ENCODE data around the gene IPO4. TPM values are rescaled to one million over a fixed set of nuclear protein-coding genes. Genes with fewer than 3 reads are reported as not detected.

IPO4 gene
- total RNA-seq, 2 donors from 2014 or later, result 19.9 to 64.6 TPM

DNA sequence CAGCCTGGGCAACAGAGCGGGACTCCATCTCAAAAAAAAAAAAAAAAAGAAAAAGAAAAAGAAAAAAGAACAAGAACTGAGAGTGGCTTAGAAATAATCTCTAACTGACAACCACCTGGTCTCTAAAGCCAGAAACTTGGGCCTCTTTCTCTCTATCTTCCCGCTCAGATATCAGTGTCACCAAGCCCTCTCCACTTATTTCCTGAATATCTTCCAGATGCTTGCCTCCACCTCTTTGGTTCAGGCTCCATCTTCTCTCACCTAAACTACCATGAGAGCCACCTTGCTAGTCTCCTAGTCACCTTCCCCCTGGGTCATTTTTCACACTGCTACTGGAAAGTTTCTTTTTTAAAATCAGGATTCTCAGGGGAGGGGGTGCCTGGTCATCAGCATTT lies 8.4 kb upstream of the IPO4 start:
- no peaks in the 10 kb centered on the region for H3K27me3 ChIP-seq (replicated peaks; ENCODE audit: insufficient read depth)
- ATAC-seq (ENCODE audit: insufficient number of reproducible peaks, low FRiP score, low read depth) (no peak), DNase-seq (ENCODE audit: low spot score) (no peak)
- H3K4me1 ChIP-seq (ENCODE audit: control insufficient read depth in 1 of 2, low read depth in 2 of 2), result peaks cover 11 to 27% of the 10 kb centered on the region in 2 donors
- H3K4me3 ChIP-seq, result no peak overlapping the region
- TF ChIP-seq, protein P1, sequence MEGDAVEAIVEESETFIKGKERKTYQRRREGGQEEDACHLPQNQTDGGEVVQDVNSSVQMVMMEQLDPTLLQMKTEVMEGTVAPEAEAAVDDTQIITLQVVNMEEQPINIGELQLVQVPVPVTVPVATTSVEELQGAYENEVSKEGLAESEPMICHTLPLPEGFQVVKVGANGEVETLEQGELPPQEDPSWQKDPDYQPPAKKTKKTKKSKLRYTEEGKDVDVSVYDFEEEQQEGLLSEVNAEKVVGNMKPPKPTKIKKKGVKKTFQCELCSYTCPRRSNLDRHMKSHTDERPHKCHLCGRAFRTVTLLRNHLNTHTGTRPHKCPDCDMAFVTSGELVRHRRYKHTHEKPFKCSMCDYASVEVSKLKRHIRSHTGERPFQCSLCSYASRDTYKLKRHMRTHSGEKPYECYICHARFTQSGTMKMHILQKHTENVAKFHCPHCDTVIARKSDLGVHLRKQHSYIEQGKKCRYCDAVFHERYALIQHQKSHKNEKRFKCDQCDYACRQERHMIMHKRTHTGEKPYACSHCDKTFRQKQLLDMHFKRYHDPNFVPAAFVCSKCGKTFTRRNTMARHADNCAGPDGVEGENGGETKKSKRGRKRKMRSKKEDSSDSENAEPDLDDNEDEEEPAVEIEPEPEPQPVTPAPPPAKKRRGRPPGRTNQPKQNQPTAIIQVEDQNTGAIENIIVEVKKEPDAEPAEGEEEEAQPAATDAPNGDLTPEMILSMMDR (IDR thresholded peaks at IDR 0.05), result no peak
- H3K27ac ChIP-seq, result no peak overlapping the region
- H3K9me3 ChIP-seq, result no peaks in the 10 kb centered on the region
- H3K36me3 ChIP-seq, result peaks cover 14% of the 10 kb centered on the region

DNA sequence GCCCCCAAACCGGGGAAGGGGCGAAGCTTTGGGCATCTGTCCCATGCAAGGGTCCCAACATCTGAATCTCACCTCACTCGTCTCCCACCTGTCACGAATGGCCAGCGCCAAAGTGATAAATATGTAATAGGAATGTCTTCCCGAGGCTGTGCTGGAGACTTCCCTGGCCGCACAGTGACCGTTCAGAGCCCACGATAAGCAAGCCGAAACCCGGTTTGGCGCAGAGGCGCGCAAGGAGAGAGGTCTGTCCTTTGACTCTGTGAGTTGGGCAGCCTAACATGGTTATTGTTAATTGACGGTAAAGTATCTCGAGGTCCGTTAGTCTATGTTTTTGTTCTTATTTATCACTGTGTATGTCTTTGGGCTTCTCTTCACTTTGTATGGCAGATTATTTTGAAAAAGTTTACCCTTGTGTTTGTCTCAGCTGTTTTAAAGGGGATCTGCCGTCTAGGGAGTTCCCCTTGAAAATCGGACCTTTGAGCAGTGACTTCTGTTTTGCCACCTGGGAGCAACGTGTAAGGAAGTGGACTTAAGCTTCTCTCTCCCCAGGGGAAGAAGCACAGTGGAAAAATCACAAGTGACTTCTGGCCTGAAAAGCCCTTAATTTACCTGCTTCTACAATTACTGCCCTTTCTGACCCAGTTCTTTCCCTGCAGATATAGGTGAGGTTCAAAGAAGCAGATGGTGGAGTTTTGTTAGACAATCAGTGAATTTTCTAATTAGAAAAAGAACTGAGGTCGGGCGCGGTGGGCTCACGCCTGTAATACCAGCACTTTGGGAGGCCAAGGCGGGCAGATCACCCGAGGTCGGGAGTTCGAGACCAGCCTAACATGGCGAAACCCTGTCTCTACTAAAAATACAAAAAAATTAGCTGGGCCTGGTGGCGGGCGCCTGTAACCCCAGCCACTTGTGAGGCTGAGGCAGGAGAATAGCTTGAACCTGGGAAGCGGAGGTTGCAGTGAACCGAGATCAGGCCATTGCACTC lies 7.7 kb upstream of the IPO4 start:
- no peak for ATAC-seq (ENCODE audit: insufficient number of reproducible peaks, low FRiP score, low read depth)

DNA sequence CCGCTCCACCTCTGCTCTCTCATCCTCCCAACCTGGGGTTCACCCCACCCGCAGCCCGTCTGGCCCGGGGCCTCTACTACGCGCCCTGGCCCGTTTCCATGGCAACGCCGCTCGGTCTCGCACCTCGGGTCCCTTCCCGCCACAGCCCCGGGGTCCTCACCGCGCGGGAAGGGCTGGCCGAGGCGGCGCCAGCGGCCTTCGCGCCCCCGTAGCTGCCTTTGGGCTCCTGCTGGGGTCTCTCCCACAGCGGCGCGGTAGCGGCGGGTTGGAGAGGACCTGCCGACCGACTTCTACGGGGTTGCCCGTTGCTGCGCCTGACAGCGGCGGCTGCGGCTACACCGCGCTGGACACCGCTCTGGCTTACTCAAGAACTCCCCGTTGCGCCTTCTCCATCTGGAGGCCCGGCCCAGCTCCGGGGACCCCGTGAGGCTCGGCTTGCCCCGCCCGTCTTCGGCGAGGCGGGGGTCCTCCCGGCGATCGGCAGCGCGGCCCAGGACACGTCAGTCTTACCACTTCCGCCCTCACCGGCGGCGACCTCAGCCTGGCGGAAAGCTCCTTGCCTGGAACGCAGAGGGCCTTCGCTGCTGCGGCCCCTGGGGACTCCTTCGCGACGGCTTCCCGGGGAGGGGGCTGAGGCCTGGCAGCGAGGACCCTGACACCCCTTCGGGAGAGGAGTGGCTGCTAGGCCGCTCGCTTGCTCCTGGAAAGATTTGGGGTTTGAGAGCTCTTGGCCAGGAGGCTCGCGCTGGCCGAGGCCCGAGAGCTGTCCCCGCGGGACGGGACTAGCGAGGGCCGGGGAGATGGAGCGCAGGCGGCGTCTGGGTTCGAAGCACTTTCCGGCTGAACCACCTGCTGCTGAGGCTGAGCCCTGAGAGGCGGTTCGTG lies 6.8 kb upstream of the IPO4 start, which contains the start of gene TM9SF1:
Gene TM9SF1, minus strand, starts transcription at position 256 of the 885 bp plus-strand sequence. CDS start 422 bp downstream, outside the sequence.
- Histone ChIP-seq H3K36me3 (peaks cover 12% of the 10 kb centered on the region), H3K9me3 (no peaks in the 10 kb centered on the region), H3K4me3 (peak within 1 kb of the TSS; percentile 88), H3K4me1 (ENCODE audit: control insufficient read depth in 1 of 2, low read depth in 2 of 2) (peaks cover 11 to 27% of the 10 kb centered on the region in 2 donors), H3K27me3 (replicated peaks; ENCODE audit: insufficient read depth) (no peaks in the 10 kb centered on the region), H3K27ac (peak within 1 kb of the TSS; percentile 91 to 93)
- DNase-seq (ENCODE audit: low spot score) (peak; percentile 27), ATAC-seq (ENCODE audit: insufficient number of reproducible peaks, low FRiP score, low read depth) (peak; percentile 92)
- TF ChIP-seq, protein P1 (IDR thresholded peaks at IDR 0.05), result no peak

More for the DNA sequence above, 7.7 kb upstream of the IPO4 start:
- DNase-seq (ENCODE audit: low spot score), result no peak
- Histone ChIP-seq H3K9me3 (no peaks in the 10 kb centered on the region), H3K27me3 (replicated peaks; ENCODE audit: insufficient read depth) (no peaks in the 10 kb centered on the region), H3K4me3 (peak overlapping the region; percentile 88), H3K36me3 (peaks cover 16% of the 10 kb centered on the region), H3K4me1 (ENCODE audit: control insufficient read depth in 1 of 2, low read depth in 2 of 2) (peaks cover 11 to 27% of the 10 kb centered on the region in 2 donors), H3K27ac (peak overlapping the region; percentile 91 to 93)
- TF ChIP-seq, protein P1 (IDR thresholded peaks at IDR 0.05), result no peak

DNA sequence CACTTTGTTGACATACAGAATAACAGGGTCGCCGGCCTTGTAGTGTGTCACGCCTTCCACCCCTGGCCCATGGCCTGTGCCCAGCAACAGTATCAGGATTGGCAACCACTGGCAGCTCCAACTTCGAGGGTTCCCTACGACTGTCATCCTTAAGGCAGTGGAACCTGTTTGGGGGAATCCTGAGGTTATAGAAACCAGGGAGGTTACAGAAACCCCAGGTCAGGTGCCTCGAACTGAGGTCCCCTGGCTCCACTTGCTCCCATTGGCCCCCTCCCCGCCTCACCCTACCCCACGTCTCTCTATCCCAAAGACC lies 6.2 kb upstream of the IPO4 start:
- peaks cover 11% of the 10 kb centered on the region for H3K36me3 ChIP-seq
- H3K27ac ChIP-seq, result peak overlapping the region; percentile 91 to 93
- TF ChIP-seq, protein P1 (IDR thresholded peaks at IDR 0.05), result no peak
- peak overlapping the region; percentile 88 for H3K4me3 ChIP-seq
- H3K27me3 ChIP-seq (replicated peaks; ENCODE audit: insufficient read depth), result no peaks in the 10 kb centered on the region
- ATAC-seq (ENCODE audit: insufficient number of reproducible peaks, low FRiP score, low read depth), result no peak
- H3K9me3 ChIP-seq, result no peaks in the 10 kb centered on the region
- no peak for DNase-seq (ENCODE audit: low spot score)
- H3K4me1 ChIP-seq (ENCODE audit: control insufficient read depth in 1 of 2, low read depth in 2 of 2), result peaks cover 11 to 27% of the 10 kb centered on the region in 2 donors

Measured in thoracic aorta (tissue), 2 donors.